IMR-90 (cell line): Measurements from ENCODE around the gene ALDH3B2. TPM values are rescaled to one million over a fixed set of nuclear protein-coding genes. Genes with fewer than 3 reads are reported as not detected.

Source experiments
- ATAC-seq: fragments of 200-7000 bp; cut with Tn5 transposase; 2 replicates; pipeline ENCODE4 v1.9.1; 2020; ENCODE audit warnings: low read depth, mild to moderate bottlenecking, moderate library complexity
- BruUV-seq: library from RNA; stranded (reverse); fragments of 400-500 nt; replicated peaks from 2 replicates; lab custom pipeline; 2021; lab: Mats Ljungman, UMichigan
- CTCF ChIA-PET: fragments of 300-600 bp; formaldehyde crosslinking; extraction: SDS; loops from one replicate; lab custom pipeline; 2021; ENCODE audit warnings: antibody characterized with exemption; lab: Yijun Ruan, JAX
- POLR2A ChIA-PET: fragments of 300-600 bp; sonication (Branson Sonifier 250); formaldehyde crosslinking; loops from one replicate; lab custom pipeline; 2022; ENCODE audit warnings: antibody characterized with exemption; ENCODE audit not compliant: unreplicated experiment; lab: Charles Lee
- DNase-seq: peaks from one replicate; pipeline ENCODE4 v3.0.0; 2013
- H2AFZ ChIP-seq: replicated peaks from 2 replicates; pipeline ENCODE3; 2013; ENCODE audit warnings: low read length, mild to moderate bottlenecking; ENCODE audit not compliant: poor library complexity
- H2AK5ac ChIP-seq: 2 replicates; pipeline ENCODE4 v1.6.1; 2013; ENCODE audit warnings: low read depth, low read length, inconsistent platforms
- H2AK9ac ChIP-seq: replicated peaks from 2 replicates; pipeline ENCODE3; 2013; ENCODE audit warnings: mild to moderate bottlenecking, low read depth, low read length, moderate library complexity; ENCODE audit not compliant: poor library complexity
- H2BK120ac ChIP-seq: 2 replicates; pipeline ENCODE4 v1.6.1; 2013; ENCODE audit warnings: low read depth, low read length, inconsistent platforms
- H2BK15ac ChIP-seq: 3 replicates; pipeline ENCODE4 v1.6.1; 2013; ENCODE audit warnings: low read depth, low read length, inconsistent platforms
- H2BK20ac ChIP-seq: 2 replicates; pipeline ENCODE4 v1.6.1; 2013; ENCODE audit warnings: low read depth, mild to moderate bottlenecking, inconsistent platforms, low read length, moderate library complexity
- H2BK5ac ChIP-seq: 2 replicates; pipeline ENCODE4 v1.6.1; 2013; ENCODE audit warnings: mild to moderate bottlenecking, low read depth, low read length, inconsistent platforms; ENCODE audit not compliant: poor library complexity, severe bottlenecking
- H3K14ac ChIP-seq: replicated peaks from 2 replicates; pipeline ENCODE4 v1.6.1; 2013; ENCODE audit warnings: low read depth, low read length, inconsistent platforms
- H3K18ac ChIP-seq: 2 replicates; pipeline ENCODE4 v1.6.1; 2013; ENCODE audit warnings: low read depth, low read length, control low read depth
- H3K23ac ChIP-seq: 2 replicates; pipeline ENCODE4 v1.6.1; 2013; ENCODE audit warnings: low read depth, low read length, inconsistent platforms
- H3K27ac ChIP-seq: 2 replicates; pipeline ENCODE4 v1.5.1; 2013; ENCODE audit warnings: mild to moderate bottlenecking, control low read depth, low read length; ENCODE audit not compliant: insufficient read depth
- H3K27me3 ChIP-seq: 2 replicates; pipeline ENCODE4 v1.6.1; 2013; ENCODE audit warnings: low read length; ENCODE audit not compliant: control insufficient read depth, insufficient read depth
- H3K36me3 ChIP-seq: 2 replicates; pipeline ENCODE4 v1.6.1; 2013; ENCODE audit warnings: low read length, mixed read lengths; ENCODE audit not compliant: control insufficient read depth, insufficient read depth
- H3K4ac ChIP-seq: 2 replicates; pipeline ENCODE4 v1.6.1; 2013; ENCODE audit warnings: low read depth, low read length, inconsistent platforms
- H3K4me1 ChIP-seq: 2 replicates; pipeline ENCODE4 v1.6.1; 2013; ENCODE audit warnings: low read length, mixed read lengths; ENCODE audit not compliant: control insufficient read depth, insufficient read depth
- H3K4me2 ChIP-seq: 2 replicates; pipeline ENCODE4 v1.6.1; 2013; ENCODE audit warnings: low read depth, mild to moderate bottlenecking, control low read depth, low read length, moderate library complexity
- H3K4me3 ChIP-seq: 2 replicates; pipeline ENCODE4 v1.5.1; 2013; ENCODE audit warnings: low read depth, mild to moderate bottlenecking, control low read depth, low read length, moderate library complexity; ENCODE audit not compliant: insufficient read depth
- H3K56ac ChIP-seq: 2 replicates; pipeline ENCODE4 v1.6.1; 2013; ENCODE audit warnings: low read length, inconsistent platforms; ENCODE audit not compliant: insufficient read depth; ENCODE audit errors: extremely low read depth
- H3K79me1 ChIP-seq, 2 experiments: 2 replicates each; pipeline ENCODE4 v1.6.1; 2013; ENCODE audit warnings: low read length in 2 of 2, inconsistent platforms in 1 of 2, low read depth in 1 of 2
- H3K9ac ChIP-seq: 2 replicates; pipeline ENCODE4 v1.6.1; 2013; ENCODE audit warnings: low read depth, low read length, control low read depth
- H3K9me1 ChIP-seq: 2 replicates; pipeline ENCODE4 v1.6.1; 2013; ENCODE audit warnings: low read length, inconsistent platforms; ENCODE audit not compliant: insufficient read depth
- H3K9me3 ChIP-seq: 2 replicates; pipeline ENCODE4 v1.6.1; 2013; ENCODE audit warnings: low read length; ENCODE audit not compliant: control insufficient read depth, insufficient read depth
- H4K20me1 ChIP-seq: 2 replicates; pipeline ENCODE4 v1.6.1; 2013; ENCODE audit warnings: low read length, inconsistent platforms; ENCODE audit not compliant: insufficient read depth
- H4K5ac ChIP-seq: 2 replicates; pipeline ENCODE4 v1.6.1; 2013; ENCODE audit warnings: mild to moderate bottlenecking, low read depth, low read length, control low read depth
- H4K8ac ChIP-seq, 2 experiments: 2 replicates each; pipeline ENCODE4 v1.6.1; 2013; ENCODE audit warnings: low read depth in 2 of 2, low read length in 2 of 2, control low read depth in 1 of 2, inconsistent platforms in 1 of 2
- H4K91ac ChIP-seq: 2 replicates; pipeline ENCODE4 v1.6.1; 2013; ENCODE audit warnings: low read depth, low read length, inconsistent platforms; ENCODE audit not compliant: insufficient read depth
- BHLHE40 ChIP-seq: fragments of 150-350 bp; IDR thresholded peaks from 2 replicates; pipeline ENCODE4 v1.6.1; 2016; ENCODE audit warnings: mild to moderate bottlenecking, low read depth, low read length
- CEBPB ChIP-seq: IDR thresholded peaks from 2 replicates; pipeline ENCODE4 v1.6.1; 2012; ENCODE audit warnings: low read depth, low read length, improper control_type of control experiment
- CHD1 ChIP-seq: IDR thresholded peaks from 2 replicates; pipeline ENCODE4 v1.6.1; 2012; ENCODE audit warnings: low read depth, low read length, improper control_type of control experiment
- FOS ChIP-seq: fragments of 150-350 bp; IDR thresholded peaks from 2 replicates; pipeline ENCODE4 v1.6.1; 2016; ENCODE audit warnings: low read depth, low read length
- MAFK ChIP-seq: IDR thresholded peaks from 2 replicates; pipeline ENCODE4 v1.6.1; 2012; ENCODE audit warnings: low read depth, low read length, improper control_type of control experiment
- MXI1 ChIP-seq: IDR thresholded peaks from 2 replicates; pipeline ENCODE4 v1.6.1; 2012; ENCODE audit warnings: low read depth, mild to moderate bottlenecking, low read length, moderate library complexity, borderline replicate concordance
- NFE2L2 ChIP-seq: fragments of 150-350 bp; IDR thresholded peaks from 2 replicates; pipeline ENCODE4 v1.6.1; 2016; ENCODE audit warnings: low read depth, mild to moderate bottlenecking, low read length
- POLR2A ChIP-seq: IDR thresholded peaks from 2 replicates; pipeline ENCODE4 v1.6.1; 2012; ENCODE audit warnings: mild to moderate bottlenecking, low read depth, low read length
- RAD21 ChIP-seq: IDR thresholded peaks from 2 replicates; pipeline ENCODE4 v1.6.1; 2012; ENCODE audit warnings: low read length, improper control_type of control experiment
- RCOR1 ChIP-seq: IDR thresholded peaks from 2 replicates; pipeline ENCODE4 v1.6.1; 2012; ENCODE audit warnings: mild to moderate bottlenecking, low read length, improper control_type of control experiment; ENCODE audit not compliant: insufficient replicate concordance
- RFX5 ChIP-seq: IDR thresholded peaks from 2 replicates; pipeline ENCODE4 v1.8.0; 2012; ENCODE audit warnings: low read depth, mild to moderate bottlenecking, low read length, moderate library complexity
- SMC3 ChIP-seq: fragments of 150-350 bp; IDR thresholded peaks from 2 replicates; pipeline ENCODE4 v1.6.1; 2016; ENCODE audit warnings: low read depth, mild to moderate bottlenecking, antibody characterized with exemption, low read length, moderate library complexity
- USF2 ChIP-seq: fragments of 150-350 bp; IDR thresholded peaks from 2 replicates; pipeline ENCODE4 v1.6.1; 2017; ENCODE audit warnings: mild to moderate bottlenecking, antibody characterized with exemption, low read length, low read depth
- WGBS, 2 experiments: methylation state at CpG; one replicate each; pipeline versions ENCODE4 v1.1.5 to v1.1.7; 2013; ENCODE audit warnings: missing lambda C conversion rate in 2 of 2; ENCODE audit not compliant: insufficient read length in 1 of 2; ENCODE audit errors: extremely low coverage in 2 of 2; 5-methylcytosine and 5-hydroxymethylcytosine counted together
- dilution Hi-C: fragments of 300-500 bp; cut with HindIII; formaldehyde crosslinking; loops from one replicate; pipeline ENCODE4 v1.14.3; 2018; ENCODE audit warnings: low sequenced_read_pairs; ENCODE audit not compliant: unreplicated experiment
- in situ Hi-C: fragments of 300-500 bp; cut with MboI; formaldehyde crosslinking; loops from 3 replicates; pipeline ENCODE4 v1.14.3; 2019; ENCODE audit warnings: low sequenced_read_pairs, inconsistent platforms, mixed read lengths
- intact Hi-C: fragments of 100-400 bp; cut with micrococcal nuclease; formaldehyde crosslinking; loops from 2 replicates; pipeline ENCODE4 v1.10.0; 2022
- polyA plus RNA-seq, 3 experiments: library from polyadenylated mRNA; depleted of rRNA; stranded (reverse); fragments of >200 nt; gene quantifications; 2 replicates each; pipeline ENCODE4 v1.2.3, GENCODE V29; 2012; ENCODE audit warnings: low replicate concordance in 1 of 3
- total RNA-seq: library from RNA; depleted of rRNA; stranded (reverse); fragments of >200 nt; gene quantifications from 2 replicates; pipeline ENCODE4 v1.2.3, GENCODE V29; 2012
- TF ChIP-seq, protein P1 (sequence below): fragments of 150-350 bp; IDR thresholded peaks from 2 replicates; pipeline ENCODE4 v1.6.1; 2016; ENCODE audit warnings: low read depth, mild to moderate bottlenecking, low read length, moderate library complexity, borderline replicate concordance
- TF ChIP-seq, protein P2 (sequence below): conservative IDR thresholded peaks from 2 replicates; pipeline ENCODE4 v1.5.1; 2012; ENCODE audit warnings: mild to moderate bottlenecking, low read depth, low read length, improper control_type of control experiment

Gene ALDH3B2
- total and polyA plus RNA-seq, 2 of the 4 experiments (the other 2 are of a cell fraction), result not detected

DNA sequence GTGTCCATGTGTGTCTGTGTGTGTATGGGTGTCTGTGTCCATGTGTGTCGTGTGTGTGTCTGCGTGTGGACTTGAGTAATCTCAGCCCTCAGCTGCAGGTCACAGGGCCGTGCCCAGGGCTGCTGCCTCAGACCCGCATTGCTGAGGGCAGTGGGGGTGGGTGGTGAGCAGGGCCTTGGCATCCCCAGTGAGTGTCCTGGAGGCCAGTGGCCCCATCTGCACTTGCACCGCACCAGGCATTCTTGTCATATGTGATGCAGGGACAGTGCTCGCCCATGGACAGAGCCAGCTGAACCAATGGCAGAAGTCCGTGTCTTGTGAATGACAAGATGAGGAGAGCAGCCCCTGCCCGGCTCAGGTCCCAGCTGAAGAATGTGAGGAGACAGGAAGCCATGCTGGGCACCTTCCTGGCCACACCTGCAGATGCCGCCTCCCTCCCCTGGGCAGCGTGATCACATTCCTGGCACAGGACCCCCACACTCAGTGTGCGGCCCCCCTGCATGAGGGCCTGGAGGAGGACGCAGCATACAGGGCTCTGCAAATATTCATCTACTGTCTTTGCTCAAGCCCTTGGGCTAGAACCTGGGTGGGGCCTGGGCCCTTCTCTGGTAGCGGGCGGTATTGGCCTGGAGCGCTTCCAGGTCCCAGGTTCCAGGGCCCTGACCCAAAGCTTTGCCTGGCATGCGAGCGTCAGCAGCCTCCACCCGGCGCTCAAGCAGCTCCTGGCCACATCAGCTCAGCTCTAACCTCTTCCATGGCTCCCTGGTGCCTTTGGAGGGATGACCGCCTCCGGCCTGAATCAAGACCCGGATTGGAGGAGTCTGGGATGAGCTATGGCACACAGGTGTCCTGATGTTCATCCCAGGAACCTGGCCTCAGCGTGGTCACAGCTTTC lies 3.9 kb downstream of the ALDH3B2 start:
- H3K9me3 ChIP-seq, result no peaks in the 10 kb centered on the region
- no peak overlapping the region for H4K91ac ChIP-seq
- no peak for DNase-seq
- no peak overlapping the region for H3K56ac ChIP-seq
- no peak overlapping the region for H2AK5ac ChIP-seq
- H4K8ac ChIP-seq, result no peak overlapping the region
- no peak overlapping the region for H2AK9ac ChIP-seq
- H3K36me3 ChIP-seq, result no peaks in the 10 kb centered on the region
- no peak overlapping the region for H2AFZ ChIP-seq
- no peak overlapping the region for H2BK120ac ChIP-seq
- H3K4me1 ChIP-seq, result no peaks in the 10 kb centered on the region
- ATAC-seq, result no peak
- no peaks in the 10 kb centered on the region for H4K20me1 ChIP-seq
- no peak overlapping the region for H2BK20ac ChIP-seq
- no peak overlapping the region for H3K18ac ChIP-seq
- peaks cover 16% of the 10 kb centered on the region for H3K27me3 ChIP-seq
- H3K9ac ChIP-seq, result no peak overlapping the region
- in situ Hi-C loops, result no loop called here
- ChIA-PET POLR2A (no interaction called here), CTCF (interaction anchor here (0.7 kb wide), 1 partner anchor 43 kb away, joined by 5 read pairs; no protein-coding TSS in a partner anchor)
- no peak overlapping the region for H2BK5ac ChIP-seq
- no peaks in the 10 kb centered on the region for H3K9me1 ChIP-seq
- dilution Hi-C loops, result no loop called here
- H3K4me2 ChIP-seq, result no peak overlapping the region
- no peaks in the 10 kb centered on the region for H3K79me1 ChIP-seq
- no TSS peak for BruUV-seq
- H3K4me3 ChIP-seq, result no peak overlapping the region
- H4K5ac ChIP-seq, result no peak overlapping the region
- WGBS, 2 experiments, result 67% methylated on average over 13 of the region's 23 CpGs; no CpG with 5 or more reads in 1 of the 2 experiments
- H2BK15ac ChIP-seq, result no peak overlapping the region
- no peak overlapping the region for H3K14ac ChIP-seq
- no peak overlapping the region for H3K23ac ChIP-seq
- H3K27ac ChIP-seq, result no peak overlapping the region
- no peak overlapping the region for H3K4ac ChIP-seq
- intact Hi-C loops, result no loop called here
- TF ChIP-seq BHLHE40, result no peak
- no peak for TF ChIP-seq RFX5
- TF ChIP-seq POLR2A, result no peak
- TF ChIP-seq FOS, result no peak
- no peak for TF ChIP-seq MAFK
- TF ChIP-seq SMC3, result no peak
- no peak for TF ChIP-seq RAD21
- TF ChIP-seq, protein P1, sequence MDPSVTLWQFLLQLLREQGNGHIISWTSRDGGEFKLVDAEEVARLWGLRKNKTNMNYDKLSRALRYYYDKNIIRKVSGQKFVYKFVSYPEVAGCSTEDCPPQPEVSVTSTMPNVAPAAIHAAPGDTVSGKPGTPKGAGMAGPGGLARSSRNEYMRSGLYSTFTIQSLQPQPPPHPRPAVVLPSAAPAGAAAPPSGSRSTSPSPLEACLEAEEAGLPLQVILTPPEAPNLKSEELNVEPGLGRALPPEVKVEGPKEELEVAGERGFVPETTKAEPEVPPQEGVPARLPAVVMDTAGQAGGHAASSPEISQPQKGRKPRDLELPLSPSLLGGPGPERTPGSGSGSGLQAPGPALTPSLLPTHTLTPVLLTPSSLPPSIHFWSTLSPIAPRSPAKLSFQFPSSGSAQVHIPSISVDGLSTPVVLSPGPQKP, result no peak
- TF ChIP-seq CEBPB, result no peak
- no peak for TF ChIP-seq MXI1
- no peak for TF ChIP-seq USF2
- no peak for TF ChIP-seq CHD1
- TF ChIP-seq NFE2L2, result no peak
- TF ChIP-seq RCOR1, result no peak
- TF ChIP-seq, protein P2, sequence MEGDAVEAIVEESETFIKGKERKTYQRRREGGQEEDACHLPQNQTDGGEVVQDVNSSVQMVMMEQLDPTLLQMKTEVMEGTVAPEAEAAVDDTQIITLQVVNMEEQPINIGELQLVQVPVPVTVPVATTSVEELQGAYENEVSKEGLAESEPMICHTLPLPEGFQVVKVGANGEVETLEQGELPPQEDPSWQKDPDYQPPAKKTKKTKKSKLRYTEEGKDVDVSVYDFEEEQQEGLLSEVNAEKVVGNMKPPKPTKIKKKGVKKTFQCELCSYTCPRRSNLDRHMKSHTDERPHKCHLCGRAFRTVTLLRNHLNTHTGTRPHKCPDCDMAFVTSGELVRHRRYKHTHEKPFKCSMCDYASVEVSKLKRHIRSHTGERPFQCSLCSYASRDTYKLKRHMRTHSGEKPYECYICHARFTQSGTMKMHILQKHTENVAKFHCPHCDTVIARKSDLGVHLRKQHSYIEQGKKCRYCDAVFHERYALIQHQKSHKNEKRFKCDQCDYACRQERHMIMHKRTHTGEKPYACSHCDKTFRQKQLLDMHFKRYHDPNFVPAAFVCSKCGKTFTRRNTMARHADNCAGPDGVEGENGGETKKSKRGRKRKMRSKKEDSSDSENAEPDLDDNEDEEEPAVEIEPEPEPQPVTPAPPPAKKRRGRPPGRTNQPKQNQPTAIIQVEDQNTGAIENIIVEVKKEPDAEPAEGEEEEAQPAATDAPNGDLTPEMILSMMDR, result no peak
